GM10248 (cell line): ENCODE measurements around the gene DOC2A.

Experiments used
- CTCF ChIA-PET: fragments of 300-600 bp; sonication (Branson Sonifier 250); formaldehyde crosslinking; extraction: SDS; loops from one replicate; lab custom pipeline; 2021; ENCODE audit warnings: antibody characterized with exemption; lab: Yijun Ruan, JAX
- POLR2A ChIA-PET: fragments of 350-650 bp; sonication (Branson Sonifier 250); formaldehyde crosslinking; extraction: SDS; loops from one replicate; lab custom pipeline; 2020; ENCODE audit warnings: antibody characterized with exemption; lab: Yijun Ruan, JAX
- DNase-seq: peaks from one replicate; pipeline ENCODE4 v3.0.0; 2012; ENCODE audit errors: extremely low spot score
- CTCF ChIP-seq: IDR thresholded peaks from 2 replicates; pipeline ENCODE4 v1.5.1; 2012; ENCODE audit warnings: mild to moderate bottlenecking, low read depth; ENCODE audit errors: extremely low read depth, missing control alignments, control extremely low read depth

The DOC2A gene

GRCh38 chr16:30028438-30029076 is 17.7 kb upstream of the DOC2A start:
- ChIA-PET CTCF (no interaction called here), POLR2A (no interaction called here)
- no peak for TF ChIP-seq CTCF
- no peak for DNase-seq

GRCh38 chr16:30027588-30028437 is 17.0 kb upstream of the DOC2A start:
- POLR2A ChIA-PET = no interaction called here
- no peak for TF ChIP-seq CTCF
- CTCF ChIA-PET = no interaction called here
- DNase-seq = no peak

- no peak for TF ChIP-seq CTCF
- POLR2A ChIA-PET = no interaction called here
- CTCF ChIA-PET = interaction anchor here (0.6 kb wide), 1 partner anchor 13 kb away, joined by 3 read pairs; no protein-coding TSS in a partner anchor
- DNase-seq = no peak
Observed at GRCh38 chr16:30026449-30026848, 15.6 kb upstream of the DOC2A start.

GRCh38 chr16:30025574-30025973 is 14.7 kb upstream of the DOC2A start:
- no peak for TF ChIP-seq CTCF
- POLR2A ChIA-PET = no interaction called here
- DNase-seq = no peak
- CTCF ChIA-PET = no interaction called here

GRCh38 chr16:30025156-30025555 is 14.3 kb upstream of the DOC2A start:
- no peak for TF ChIP-seq CTCF
- POLR2A ChIA-PET = no interaction called here
- no peak for DNase-seq
- CTCF ChIA-PET = interaction anchor here (3.4 kb wide), 1 partner anchor 7 kb away, joined by 18 read pairs; the partner anchor contains the start of gene TLCD3B

GRCh38 chr16:30024451-30024850 is 13.6 kb upstream of the DOC2A start:
- DNase-seq = no peak
- CTCF ChIA-PET = interaction anchor here (3.4 kb wide), 1 partner anchor 8 kb away, joined by 18 read pairs; the partner anchor contains the start of gene TLCD3B

More at GRCh38 chr16:30024451-30024850, 13.6 kb upstream of the DOC2A start:
- no peak for TF ChIP-seq CTCF
- POLR2A ChIA-PET = no interaction called here
